Measurements from ENCODE around the gene COL20A1.

COL20A1 gene

DNA sequence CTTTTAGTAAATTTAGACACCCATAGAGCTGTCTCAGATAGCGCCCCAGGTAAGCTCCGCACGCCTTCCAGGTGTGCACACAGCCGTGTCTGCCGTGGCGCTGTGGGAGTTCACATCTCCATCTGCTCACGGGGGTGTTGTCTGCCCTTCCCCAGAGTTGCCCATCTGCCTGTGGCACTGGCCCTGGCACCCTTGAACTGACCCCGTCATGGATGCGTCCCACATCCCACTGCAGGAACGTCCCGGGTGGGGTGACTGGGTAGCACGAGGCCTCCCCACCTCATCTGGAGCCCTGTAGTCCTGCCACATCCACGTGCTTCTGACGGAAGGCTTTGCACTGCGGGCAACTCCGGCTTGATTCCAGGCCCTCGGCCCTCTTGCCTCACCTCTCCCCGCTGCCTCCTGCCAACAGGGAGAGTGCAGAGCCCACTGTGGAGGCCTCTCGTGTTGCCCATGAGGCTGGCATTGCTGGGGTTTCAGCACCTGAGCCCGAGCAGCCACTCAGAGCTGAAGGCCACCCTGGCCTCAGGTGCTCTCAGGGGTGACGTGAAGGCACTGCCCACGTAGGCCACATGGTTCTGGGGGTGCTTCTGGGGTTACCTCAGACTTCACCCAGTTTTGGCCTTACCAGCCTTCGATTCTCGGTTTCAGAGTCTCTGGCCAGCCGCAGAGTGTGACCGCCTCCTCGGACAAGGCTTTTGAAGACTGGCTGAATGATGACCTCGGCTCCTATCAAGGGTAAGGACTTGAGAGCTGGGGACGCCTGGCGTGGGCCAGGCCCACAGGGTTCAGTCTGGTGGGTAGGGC lies 15.3 kb upstream of the COL20A1 start:
- DNase-seq (ENCODE audit: low spot score): no peak

DNA sequence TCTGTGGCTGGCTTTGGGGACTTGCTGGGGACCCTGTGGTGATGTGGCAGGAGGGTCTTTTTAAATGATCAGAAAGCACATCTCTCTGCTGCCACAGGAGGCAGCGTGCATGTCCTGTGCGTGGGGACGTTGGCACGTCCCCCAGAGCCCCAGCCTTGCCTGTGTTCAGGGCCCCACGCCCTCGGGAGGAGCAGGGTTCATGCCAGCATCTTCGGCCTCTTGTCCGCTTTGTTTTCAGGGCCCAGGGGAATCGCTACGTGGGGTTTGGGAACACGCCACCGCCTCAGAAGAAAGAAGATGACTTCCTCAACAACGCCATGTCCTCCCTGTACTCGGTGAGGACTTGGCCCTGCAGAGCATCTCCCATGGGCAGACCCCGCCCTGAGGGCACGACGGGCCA lies 14.3 kb upstream of the COL20A1 start:
- no peak for DNase-seq (ENCODE audit: low spot score)

DNA sequence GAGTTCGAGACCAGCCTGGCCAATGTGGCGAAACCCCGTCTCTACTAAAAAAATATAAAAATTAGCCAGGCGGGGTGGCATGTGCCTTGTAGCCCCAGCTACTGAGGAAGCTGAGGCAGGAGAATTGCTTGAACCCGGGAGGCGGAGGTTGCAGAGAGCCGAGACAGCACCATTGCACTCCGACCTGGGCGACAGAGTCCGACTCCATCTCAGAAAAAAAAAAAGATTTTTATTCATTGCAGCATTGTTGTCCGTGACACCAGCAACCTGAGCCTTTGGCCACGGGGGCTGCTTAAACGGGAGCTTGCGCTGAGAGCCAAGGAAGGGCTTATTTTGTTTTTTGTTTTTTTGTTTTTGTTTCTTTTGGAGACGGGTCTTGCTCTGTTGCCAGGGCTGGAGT lies 13.1 kb upstream of the COL20A1 start:
- DNase-seq (ENCODE audit: low spot score): no peak

DNA sequence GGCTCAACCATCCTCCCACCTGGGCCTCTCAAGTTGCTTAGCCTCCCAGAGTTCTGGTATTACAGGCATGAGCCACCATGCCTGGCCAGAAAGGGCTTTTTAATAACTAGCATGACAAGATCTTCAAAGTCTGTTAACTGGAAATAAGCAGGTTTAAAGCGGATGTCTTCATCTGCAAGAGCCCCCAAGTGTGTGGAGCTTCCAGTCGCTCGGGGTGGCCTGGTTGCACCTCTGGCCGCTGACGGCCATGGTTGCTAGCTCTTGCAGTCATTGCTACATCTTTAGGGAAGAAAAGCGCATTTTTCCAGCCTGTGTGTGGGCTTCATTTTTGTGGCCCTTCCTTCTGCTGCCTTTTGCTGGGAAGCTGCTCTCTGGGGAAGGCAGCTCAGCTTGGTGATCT lies 12.6 kb upstream of the COL20A1 start:
- no peak for DNase-seq (ENCODE audit: low spot score)

DNA sequence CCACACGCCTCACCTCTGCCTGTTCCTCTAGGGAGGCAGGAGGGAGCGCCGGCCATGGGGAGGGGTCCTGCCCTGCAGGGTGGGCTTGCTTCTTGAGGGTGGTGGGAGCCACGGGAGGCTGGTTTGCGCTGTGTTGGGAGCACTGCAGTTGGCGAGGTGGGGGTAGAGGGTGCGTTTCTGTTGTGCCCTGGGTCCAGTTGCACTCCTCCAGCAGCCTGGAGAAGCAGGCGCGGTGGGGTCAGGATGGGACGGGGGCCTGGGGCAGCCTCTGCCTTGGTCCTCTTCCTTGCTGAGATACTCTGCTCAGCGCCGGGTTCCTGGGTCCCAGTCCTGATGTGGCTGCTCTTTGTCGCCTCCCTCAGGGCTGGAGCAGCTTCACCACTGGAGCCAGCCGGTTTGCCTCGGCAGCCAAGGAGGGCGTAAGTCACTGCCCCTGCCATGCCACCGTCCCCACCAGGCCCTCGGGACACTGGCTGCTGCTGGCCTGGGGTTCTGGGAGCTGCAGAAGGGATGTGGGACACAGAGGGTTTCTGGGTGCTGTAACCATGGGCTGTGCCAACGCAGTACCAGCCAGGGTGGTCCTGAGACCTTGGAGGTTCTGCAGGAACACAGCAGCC lies 11.9 kb upstream of the COL20A1 start:
- no peak for DNase-seq (ENCODE audit: low spot score)

DNA sequence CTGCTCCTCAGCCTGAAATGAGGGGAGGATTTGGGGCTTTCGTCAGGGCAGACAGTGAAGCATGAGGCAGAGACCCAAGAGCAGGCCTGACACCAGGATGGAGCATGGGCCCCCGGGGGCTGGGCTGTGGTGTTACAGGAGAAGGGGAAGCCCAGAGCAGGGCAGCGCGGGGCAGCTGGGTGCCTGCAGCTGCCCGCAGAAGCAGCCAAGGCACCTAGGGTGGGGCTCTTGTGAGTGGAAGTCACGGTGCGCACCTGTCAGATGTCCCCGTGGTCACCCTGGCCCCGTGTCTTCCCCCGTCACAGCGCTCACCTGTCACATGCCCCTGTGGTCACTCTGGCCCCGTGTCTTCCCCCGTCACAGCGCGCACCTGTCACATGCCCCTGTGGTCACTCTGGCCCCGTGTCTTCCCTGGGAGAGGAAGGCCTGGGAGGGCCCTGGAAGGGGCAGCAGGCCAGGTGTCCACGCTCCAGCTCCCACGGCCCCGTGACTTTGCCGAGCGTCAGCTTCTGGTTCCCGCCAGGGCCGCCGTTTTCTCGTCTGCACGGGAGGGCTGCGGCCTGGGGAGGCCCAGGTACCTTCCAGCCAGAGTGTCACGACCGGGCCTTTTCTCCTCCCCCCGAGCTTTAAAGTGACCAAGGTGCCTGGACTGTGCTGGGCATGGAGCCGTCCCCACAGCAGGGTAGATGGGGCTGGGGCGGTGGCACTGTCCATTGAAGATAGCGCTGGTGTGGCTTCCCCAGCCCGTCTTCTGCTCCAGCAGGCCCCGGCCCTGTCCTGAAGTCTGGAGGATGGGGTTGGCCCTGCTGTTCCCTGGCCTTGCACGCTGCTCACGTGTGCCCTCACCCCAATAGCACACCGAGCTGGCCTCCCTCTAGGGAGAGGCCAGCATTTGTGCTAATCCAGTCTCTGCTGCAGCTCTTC lies 11.0 kb upstream of the COL20A1 start:
- DNase-seq (ENCODE audit: low spot score): no peak

DNA sequence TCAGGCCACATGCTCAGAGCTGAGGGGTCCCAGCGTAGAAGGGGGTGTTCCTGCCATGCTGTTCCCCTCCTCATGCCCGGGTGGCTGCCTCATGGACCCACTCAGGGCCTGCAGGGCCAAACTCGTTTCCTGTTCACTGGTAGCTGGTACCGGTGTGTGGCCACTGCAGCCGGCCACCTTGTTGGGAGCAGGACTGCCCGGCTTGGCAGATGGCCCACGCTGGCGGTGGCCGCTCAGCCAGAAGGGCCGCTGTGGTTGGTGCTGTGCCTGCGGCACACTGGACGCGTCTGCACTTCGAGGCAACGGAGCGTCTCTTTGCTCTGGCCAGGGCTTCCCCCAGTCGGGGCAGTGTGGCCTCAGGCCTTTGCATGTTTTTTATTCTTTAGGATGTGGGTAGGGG lies 10.0 kb upstream of the COL20A1 start:
- no peak for DNase-seq (ENCODE audit: low spot score)

DNA sequence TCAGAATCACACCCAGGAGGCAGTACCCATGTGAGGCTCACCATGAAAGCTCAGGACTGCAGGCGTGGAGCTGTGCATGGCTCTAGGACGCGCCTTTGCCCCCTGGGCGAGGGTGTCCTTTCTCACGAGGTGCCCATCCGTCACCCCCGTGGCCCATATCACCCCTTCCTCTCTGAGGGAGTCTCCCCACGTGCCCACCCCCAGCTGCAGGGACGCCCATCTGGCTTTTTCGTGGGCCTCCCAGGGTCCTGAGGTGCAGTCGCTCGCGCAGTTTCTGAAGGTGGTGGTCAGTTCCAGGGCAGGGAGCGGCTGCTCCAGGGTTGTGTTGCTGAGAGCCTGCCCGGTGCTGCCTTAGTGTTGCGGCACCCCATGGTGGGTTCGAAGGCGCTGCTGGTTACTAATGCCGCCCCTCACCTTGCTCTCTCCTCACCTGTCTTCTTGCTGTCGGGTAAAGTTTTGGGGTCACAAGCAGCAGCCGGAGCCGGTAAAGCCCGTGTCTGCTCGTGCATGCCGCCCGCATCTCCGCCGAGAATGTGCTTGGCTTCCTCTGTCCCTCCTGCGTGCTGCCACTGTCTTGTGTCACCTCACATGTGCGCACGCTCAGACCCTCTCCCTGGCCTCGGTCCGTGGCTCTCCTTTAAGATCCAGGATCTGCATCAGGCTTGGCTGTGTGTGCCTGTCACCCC lies 9.4 kb upstream of the COL20A1 start:
- no peak for DNase-seq (ENCODE audit: low spot score)

DNA sequence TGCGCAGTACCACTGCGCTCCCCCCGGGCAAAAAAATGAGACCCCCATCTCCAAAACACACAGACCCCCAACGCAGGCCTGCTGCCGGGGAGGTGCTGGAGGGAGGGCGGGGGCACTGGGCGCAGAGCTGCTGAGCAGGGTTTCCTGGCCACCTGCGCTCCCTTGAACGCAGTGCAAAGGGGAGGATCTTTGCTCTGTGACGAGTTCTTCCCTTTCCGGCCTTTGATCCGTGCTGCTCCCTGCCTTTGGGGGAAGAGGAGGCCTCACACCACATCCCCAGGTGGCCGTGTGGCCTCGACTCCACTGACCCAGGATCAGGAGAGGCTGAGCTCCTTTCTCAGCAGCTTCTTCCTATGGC lies 8.9 kb upstream of the COL20A1 start:
- peak; percentile 14 for DNase-seq (ENCODE audit: low spot score)

DNA sequence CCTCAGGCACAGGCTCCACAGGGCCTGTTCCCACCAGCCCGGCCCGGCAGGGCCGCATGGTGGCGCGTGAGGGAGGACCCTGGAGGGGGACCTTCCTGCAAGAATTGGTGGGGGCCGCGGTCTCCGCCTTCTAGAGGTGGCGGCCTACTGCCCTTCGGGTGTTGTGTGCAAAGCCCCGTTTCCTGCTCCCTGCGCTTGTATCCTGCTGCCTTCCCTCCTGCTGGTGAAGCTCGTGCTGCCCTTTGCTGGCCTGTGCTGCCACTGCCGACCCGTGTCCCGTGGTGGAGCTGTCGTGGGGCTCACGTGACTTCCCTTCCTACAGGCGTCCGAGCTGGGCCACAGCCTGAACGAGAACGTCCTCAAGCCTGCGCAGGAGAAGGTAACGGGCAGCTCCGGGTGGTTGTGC lies 8.4 kb upstream of the COL20A1 start:
- no peak for DNase-seq (ENCODE audit: low spot score)

DNA sequence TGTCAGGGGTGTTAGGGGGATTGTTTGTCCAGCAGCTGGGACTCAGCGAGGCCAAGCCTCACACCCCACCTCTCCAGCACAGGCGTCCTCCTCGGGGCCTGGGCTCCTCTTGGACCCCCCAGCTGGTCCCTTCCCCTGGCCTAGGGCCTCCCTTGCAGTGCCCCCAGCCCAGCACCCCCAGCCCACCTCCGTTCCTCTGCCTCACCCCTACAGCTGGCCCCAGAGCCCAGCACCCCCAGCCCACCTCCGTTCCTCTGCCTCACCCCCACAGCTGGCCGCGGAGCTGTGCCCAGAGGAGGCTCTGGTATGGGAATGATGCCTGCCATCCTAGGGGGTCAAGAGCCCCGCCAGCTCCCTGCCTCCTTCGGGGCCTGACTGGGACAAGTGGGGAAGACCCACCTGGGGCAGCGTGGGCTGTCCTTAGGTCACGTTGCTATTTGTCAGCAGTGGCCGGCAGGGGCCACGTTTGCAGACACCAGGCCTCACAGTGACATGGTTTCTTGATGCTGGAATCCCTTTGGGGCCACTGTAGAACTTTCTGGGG lies 7.9 kb upstream of the COL20A1 start:
- DNase-seq (ENCODE audit: low spot score): no peak

DNA sequence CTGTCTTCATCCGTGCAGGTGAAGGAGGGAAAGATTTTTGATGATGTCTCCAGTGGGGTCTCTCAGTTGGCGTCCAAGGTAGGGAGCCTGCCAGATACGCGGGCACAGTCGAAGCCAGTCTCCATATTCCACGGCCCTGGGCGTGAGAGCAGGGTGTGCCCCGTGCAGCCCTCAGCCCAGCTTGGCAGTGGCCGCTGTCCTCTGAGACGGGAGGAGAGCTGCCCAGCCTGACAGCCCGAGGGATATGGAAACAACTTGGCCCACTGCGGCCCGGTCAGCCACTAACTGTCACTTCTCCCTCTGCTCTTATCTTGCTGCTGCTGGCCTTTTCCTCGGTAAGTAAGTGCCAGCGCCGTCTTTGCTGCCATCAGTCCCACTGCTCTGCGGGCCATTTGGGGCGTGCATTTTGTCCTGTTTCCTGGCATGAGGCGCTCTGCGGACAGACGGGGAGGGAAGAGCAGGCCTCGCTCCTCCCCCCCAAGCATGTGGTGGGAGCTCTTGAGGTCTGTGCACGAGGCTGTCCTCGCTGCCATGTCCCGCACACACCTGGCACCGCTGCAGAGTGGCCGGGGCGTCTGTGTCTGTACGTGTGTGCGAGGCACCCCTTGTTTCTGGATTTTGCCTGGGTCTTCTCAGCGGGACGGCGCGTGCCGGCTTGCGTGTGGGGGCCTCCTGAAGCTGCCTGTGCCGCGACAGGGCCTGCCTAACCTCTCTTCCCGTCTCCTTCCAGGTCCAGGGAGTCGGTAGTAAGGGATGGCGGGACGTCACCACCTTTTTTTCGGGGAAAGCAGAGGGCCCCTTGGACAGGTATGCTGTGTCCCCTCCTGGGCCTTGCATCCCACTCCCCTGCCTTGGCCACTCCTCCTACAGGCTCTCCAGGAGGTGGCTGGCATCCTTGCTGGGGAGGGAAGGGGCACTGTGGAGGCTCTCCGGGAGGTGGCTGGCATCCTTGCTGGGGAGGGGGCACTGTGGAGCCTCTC lies 7.1 kb upstream of the COL20A1 start:
- no peak for DNase-seq (ENCODE audit: low spot score)

DNA sequence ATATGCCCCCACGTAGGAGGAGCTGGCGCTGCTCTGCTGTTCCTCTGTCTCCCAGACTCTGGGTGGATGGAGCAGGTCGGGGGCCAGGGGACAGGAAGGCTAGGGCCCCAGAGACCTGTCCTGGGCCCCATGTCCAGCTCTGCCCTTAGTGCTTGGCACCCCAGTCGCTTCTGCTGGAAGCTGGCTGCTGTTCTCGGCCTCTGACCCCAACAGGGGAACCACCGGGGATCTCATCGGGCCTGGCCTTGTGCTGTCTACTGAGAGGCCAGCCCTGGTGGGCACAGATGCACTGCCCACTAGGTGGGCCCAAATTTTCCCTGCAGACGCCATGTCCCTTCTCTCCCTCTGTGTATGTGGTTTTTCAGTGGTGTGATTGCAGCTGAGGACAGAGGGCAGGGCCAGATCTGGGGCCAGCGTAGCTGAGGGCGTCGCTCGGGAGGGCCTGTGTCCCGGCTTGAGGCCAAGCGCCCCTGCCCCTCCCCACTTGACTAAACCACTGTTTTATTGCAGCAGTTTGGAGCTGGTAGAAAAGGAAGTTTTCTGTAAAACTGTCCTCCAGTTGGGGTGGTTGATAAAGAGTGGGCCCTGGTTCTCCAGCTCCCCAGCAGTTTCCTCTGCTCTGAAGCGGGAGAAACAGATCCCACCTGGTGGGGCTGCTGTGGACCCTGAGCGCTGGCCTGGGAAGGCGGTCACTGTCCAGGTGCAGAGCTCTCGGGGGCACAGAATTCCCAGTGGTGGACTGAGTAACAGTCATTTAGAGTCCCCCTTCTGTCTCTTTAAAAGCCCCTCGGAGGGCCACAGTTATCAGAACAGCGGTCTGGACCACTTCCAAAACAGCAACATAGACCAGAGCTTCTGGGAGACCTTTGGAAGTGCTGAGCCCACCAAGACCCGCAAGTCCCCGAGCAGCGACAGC lies 5.9 kb upstream of the COL20A1 start:
- no peak for DNase-seq (ENCODE audit: low spot score)

DNA sequence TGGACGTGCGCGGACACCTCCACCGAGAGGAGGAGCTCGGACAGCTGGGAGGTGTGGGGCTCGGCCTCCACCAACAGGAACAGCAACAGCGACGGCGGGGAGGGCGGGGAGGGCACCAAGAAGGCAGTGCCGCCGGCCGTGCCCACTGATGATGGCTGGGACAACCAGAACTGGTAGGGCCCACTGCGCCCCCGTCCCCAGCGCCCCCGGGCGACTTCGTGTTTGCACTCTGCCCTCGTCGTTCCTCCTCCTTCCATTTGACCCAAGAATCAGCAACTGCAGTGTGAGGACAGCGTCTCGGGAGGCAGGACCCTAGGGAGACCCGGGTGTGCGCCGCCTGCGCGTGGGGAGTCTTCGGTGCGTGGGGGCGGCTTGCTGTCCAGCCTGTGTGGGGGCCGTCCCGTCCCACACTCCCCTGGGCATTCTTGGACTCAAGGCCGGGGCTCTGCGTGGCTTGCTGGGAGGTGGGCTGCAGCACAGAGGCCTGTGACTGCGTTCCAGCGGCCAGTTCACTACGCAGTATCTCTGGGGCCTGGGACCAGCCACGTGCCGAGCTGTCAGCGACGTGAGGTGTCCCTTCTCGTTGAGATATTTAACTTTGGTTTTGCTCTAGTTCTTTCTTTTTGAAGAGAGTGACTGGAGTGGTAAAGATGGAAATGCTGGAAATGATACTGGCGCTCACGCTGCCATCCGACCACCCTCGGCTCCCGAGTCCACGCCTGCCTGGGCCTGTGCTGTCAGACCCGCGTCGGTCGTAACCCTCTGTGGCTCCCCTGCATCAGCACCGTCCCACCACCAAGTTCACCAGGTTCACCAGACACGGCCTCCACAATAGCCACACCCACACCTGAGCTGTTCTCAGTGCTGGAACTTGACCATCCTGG lies 5.0 kb upstream of the COL20A1 start:
- no peak for DNase-seq (ENCODE audit: low spot score)

DNA sequence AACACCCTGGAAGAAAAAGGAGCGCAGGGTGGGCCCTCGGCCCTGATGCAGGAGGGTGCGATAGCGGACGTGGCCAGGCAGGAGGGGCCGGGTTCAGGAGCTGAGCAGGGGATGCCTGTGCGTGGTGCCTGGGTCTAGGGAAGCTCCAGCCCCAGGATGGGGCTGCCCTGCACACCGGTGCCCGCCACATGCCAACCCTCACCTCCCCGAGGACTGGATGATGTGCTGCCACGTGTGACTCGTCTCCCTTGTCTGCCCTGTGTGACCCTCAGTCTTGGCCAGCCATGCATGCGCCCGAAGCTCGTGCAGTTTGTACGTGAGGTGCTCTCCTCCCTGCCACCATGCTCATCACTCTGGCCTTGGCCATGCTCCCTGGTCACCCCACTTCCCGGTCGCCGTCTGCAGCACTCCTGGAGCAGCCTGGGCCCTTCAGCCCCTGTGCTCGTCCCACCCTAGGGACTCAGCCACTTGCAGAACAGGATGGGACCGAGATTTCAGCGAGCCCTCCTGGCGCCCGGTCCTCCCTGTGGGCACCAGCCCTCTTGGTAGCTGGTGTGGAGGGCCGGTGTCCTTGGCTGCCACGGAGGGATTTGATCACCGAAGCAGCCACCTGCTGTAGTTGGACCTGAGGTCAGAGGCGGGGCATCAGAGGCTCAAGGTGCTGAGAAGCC lies 4.3 kb upstream of the COL20A1 start:
- no peak for DNase-seq (ENCODE audit: low spot score)

DNA sequence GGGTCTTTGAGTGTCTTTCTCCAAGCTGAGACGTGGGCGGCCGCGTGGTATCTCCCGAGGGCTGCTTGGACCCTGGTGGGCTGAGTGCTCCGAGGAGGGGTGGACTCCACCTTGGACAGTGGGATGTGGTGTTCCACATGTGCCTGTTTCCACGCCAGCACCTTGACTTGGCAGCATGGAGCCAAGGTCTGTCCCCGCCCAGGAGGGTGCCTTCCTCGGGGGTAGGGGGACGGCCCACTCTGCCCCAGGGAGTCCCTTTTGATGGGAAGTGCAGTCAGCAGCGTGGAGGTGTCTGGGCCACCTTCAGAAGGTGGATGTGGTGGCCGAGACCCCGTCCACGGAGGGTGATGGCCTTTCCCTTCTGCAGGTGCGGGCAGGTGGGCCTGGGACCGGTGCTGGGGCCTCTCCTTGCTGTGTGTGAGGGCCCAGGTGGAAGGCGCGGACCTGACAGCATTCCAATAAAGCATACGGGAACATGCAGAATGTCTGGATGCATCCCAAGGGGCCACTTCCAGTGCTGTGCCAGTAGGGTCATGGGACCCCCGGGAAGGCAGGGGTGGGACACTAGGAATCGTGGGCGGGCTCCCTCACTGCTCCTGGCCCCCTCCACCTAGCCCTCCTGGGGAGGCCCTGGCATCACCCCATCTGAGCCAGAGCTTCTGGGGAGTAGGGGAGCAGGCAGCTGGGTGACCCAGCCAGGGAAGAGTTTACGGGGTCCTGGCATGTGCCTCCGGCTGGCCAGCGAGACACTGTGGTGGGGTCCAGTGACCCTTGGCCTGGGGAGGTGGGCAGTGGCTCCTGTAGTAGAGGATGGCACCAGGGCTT lies 3.5 kb upstream of the COL20A1 start:
- DNase-seq (ENCODE audit: low spot score): no peak

DNA sequence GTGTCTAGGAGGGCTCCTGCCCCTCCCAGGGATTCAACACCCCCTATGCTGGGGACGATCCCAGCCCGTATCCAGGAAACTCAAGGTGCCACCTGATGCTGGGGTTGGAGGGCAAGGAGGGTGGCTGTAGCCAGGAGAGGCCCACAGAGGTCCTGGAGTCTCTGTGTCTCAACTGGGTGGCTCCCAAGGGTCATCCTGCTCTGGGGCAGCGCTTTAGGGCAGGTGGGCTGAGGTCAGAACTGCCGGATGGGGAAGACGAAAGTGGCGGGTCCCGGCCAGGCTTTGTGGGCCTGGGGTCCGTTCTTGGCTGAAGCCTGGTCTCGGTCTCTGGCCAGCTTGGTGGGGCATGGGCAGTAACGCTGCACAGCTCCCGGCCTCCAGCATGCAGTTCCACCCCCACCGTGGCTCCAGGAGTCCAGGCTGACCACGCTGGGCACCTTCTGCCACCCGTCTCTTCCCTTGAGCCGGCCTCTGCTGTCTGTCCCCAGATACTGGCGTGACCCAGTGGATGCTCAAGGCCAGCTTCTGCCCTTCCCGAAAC lies 2.8 kb upstream of the COL20A1 start:
- DNase-seq (ENCODE audit: low spot score): no peak
